HG03460 (cell line): Measurements from ENCODE around the gene CREG2.
"Not testable (repeated sequence)": the region's sequence is repeated elsewhere in the genome, so short reads cannot be mapped to it uniquely, and the experiment has no call there.

ENCODE experiments used
- ATAC-seq: cut with Tn5 transposase; IDR thresholded peaks from one replicate; pipeline ENCODE4 v1.9.1; 2021; ENCODE audit not compliant: unreplicated experiment

Gene CREG2

GRCh38 chr2:101349893-101350662 is 37.2 kb downstream of the CREG2 start:
- no peak for ATAC-seq

- no peak for ATAC-seq
Observed at GRCh38 chr2:101348883-101349282, 38.4 kb downstream of the CREG2 start.

GRCh38 chr2:101346909-101347308 is 40.4 kb downstream of the CREG2 start:
- ATAC-seq: no peak

GRCh38 chr2:101344137-101344536 is 43.2 kb downstream of the CREG2 start:
- ATAC-seq: no peak

GRCh38 chr2:101342625-101343008 is 44.7 kb downstream of the CREG2 start:
- no peak for ATAC-seq

- ATAC-seq: no peak
Observed at GRCh38 chr2:101341901-101342624, 45.2 kb downstream of the CREG2 start.

- no peak for ATAC-seq
Observed at GRCh38 chr2:101341421-101341820, 45.9 kb downstream of the CREG2 start.

GRCh38 chr2:101340141-101340551 is 47.2 kb downstream of the CREG2 start:
- ATAC-seq: no peak

GRCh38 chr2:101339266-101339880 is 47.9 kb downstream of the CREG2 start:
- no peak for ATAC-seq

- no peak for ATAC-seq
Observed at GRCh38 chr2:101337877-101338276, 49.4 kb downstream of the CREG2 start.

- ATAC-seq: no peak
Observed at GRCh38 chr2:101332885-101333766, 54.2 kb downstream of the CREG2 start.

GRCh38 chr2:101331202-101331601 is 56.1 kb downstream of the CREG2 start:
- no peak for ATAC-seq

GRCh38 chr2:101330253-101330933 is 56.9 kb downstream of the CREG2 start:
- ATAC-seq: no peak

- no peak for ATAC-seq
Observed at GRCh38 chr2:101329026-101329425, 58.3 kb downstream of the CREG2 start.

GRCh38 chr2:101328474-101329007 is 58.8 kb downstream of the CREG2 start:
- ATAC-seq: peak; percentile 82

GRCh38 chr2:101327863-101328394 is 59.4 kb downstream of the CREG2 start:
- peak; percentile 21 for ATAC-seq

- ATAC-seq: no peak
Observed at GRCh38 chr2:101325425-101325824, 61.9 kb downstream of the CREG2 start.

GRCh38 chr2:101316568-101316967 is 70.7 kb downstream of the CREG2 start:
- not testable (repeated sequence) for ATAC-seq

- ATAC-seq: no peak
Observed at GRCh38 chr2:101311696-101312017, 75.6 kb downstream of the CREG2 start.
